NCI-H1694 treated with DMSO at 0.1 percent for 48 hours (cell line): Measurements from ENCODE around the gene NDOR1.

Source experiments
- DNase-seq: peaks from one replicate; lab custom pipeline; 2025; lab: John Stamatoyannopoulos, UW

The NDOR1 gene

DNA sequence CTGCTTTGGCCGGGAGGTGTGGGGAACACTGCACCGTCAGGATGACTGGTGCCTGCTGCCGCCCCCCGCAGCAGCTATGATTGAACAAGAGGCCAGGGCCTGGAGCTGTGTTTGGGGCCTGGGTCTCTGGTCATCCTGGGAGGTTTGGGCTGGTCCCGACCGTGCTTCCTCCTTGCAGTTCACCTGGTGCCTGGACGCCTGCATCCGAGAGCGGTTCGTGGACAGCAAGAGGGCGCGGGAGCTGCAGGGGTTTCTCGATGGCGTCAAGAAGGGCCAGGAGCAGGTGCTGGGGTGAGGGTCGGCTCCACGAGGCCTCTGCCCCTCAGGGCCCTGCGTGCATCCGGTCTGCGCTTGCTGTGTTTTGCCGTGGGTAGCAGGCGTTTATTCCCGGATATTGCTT, 58.6 kb downstream of the NDOR1 start:
- DNase-seq = no peak

DNA sequence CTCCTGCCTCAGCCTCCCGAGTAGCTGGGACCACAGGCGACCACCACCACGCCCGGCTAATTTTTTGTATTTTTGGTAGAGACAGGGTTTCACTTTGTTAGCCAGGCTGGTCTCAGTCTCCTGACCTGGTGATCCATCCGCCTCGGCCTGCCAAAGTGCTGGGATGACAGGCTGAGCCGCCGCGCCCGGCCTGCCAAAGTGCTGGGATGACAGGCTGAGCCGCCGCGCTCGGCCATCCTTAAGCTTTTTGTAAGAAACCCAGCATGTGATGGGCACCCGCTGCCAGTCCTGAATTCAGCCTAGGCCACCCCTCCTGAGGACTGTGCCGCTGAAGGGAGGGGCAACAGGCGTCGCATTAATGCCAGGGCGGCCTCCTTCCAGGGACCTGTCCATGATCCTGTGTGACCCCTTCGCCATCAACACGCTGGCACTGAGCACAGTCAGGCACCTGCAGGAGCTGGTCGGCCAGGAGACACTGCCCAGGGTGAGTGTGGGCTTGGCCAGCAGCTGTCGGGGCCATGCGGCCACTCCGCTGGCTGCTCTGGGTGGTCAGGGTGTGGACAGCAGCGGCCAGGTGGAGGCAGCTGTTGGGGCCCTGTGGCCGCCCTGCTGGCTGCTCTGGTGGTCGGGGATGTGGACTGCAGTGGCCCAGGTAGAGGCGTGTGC, 60.1 kb downstream of the NDOR1 start:
- no peak for DNase-seq

DNA sequence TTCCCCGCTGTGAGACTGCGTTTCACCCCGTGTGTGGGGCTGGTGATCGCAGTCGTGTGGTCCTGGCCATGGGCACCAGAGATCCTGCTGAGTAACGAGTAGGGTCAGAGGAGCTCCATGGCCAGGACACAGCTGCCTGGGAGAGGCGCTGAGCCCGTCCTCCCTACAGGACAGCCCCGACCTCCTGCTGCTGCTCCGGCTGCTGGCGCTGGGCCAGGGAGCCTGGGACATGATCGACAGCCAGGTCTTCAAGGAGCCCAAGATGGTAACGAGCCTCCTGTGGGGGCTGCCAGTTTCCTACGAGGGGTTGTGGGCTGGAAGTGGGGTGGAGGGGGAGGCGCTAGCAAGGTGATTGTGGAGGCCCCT, 60.6 kb downstream of the NDOR1 start:
- no peak for DNase-seq
